ENCODE measurements around the gene SST.

DNA sequence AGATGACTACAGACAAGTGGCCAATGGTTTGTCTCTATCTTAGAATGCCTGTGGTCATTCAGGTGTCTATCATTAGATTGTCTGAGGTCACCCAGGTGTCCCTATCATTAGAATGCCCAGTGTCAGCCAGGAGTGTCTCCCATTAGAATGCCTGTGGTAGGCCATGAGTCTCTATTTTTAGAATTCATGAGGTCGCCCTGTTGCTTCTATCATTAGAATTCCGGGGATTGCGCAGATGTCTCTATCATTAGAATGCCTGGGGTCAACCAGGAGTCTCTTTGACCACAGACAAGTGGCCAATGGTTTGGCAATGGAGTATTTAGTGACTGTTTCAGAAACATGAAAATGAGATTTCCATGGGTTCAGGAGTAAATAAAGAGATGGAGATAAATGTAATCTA is 24.6 kb upstream of the SST start:
- TF ChIP-seq SPI1 (IDR thresholded peaks at IDR 0.05; ENCODE audit: borderline replicate concordance, insufficient read depth, low read depth, low read length), result no peak
- no peak for TF ChIP-seq CTCF (IDR thresholded peaks at IDR 0.05 in 2 of 3, conservative IDR thresholded peaks at IDR 0.05 in 1 of 3; ENCODE audit: control insufficient read depth in 2 of 3, extremely low read depth in 1 of 3, insufficient read depth in 1 of 3, low read depth in 3 of 3, low read length in 3 of 3)

Measured in GM12878 (cell line).